Tongue (tissue), 2 donors: ENCODE data around the gene TENM4. TPM values are rescaled to one million over a fixed set of nuclear protein-coding genes. Genes with fewer than 3 reads are reported as not detected.

Experiments used
- DNase-seq: peaks from one replicate; pipeline ENCODE4 v3.0.0-alpha.2; 2015
- total RNA-seq: library from RNA; depleted of rRNA; stranded (reverse); fragments of >200 nt; gene quantifications from one replicate; pipeline ENCODE4 v1.2.3, GENCODE V29; 2014

The TENM4 gene
- total RNA-seq, 1 donor from 2014 or later = 63.7 TPM

DNA sequence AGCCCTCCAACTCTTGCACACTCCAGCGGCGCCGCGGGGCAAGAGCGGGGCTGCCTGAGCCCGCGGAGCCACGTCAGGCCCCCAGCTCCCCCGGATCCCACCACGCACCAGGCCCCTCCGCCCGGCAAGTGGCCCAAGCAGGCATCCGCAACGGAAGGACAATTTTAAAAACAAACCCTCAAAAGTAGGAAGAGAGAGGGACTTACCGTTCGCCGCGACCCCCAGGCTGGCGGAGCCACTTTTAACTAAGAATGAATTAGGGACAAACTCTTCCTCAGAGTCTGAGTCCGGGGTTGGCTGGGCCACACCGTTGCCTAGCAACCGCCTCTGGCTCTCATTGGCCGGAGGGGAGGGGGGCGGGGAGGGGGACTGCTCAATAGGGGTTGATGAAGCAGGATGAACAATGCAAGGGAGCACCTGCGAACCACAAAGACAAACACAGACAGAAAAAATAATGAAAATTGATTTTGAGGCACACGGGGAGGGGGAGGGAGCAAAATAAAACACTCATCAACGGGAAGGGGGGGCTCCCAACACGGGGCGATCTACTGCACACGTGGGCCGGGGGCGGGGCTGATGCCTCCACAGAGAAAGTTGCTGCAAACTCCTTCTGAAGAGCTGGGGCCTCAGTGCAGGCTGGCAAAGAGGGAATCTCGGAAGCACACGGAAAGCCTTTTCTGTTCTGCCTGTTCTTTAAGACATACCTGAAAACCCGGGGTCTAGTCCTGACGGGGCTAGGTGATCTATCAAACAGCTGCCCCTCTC is 478.7 kb downstream of the TENM4 start:
- peak; percentile 85 for DNase-seq

DNA sequence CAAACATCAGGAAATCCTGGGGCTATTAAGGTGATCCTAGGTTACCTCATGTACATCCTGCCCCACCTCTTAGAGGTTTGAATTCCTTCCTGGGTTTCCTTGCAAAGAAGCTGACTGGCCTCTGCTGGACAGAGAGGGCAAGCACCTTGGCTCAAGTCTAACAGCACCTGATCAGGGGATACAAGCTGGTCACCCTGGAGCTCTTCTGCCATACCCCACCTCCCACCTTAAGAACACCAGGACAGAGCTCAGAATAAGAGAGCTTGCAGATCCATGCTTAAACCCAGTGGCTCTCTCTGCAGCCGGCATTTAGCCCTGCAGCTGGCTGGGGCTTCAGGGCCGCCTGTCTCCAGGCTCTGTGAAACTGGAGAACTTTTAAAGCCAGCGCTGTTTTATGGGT is 479.6 kb downstream of the TENM4 start:
- peak; percentile 50 for DNase-seq

DNA sequence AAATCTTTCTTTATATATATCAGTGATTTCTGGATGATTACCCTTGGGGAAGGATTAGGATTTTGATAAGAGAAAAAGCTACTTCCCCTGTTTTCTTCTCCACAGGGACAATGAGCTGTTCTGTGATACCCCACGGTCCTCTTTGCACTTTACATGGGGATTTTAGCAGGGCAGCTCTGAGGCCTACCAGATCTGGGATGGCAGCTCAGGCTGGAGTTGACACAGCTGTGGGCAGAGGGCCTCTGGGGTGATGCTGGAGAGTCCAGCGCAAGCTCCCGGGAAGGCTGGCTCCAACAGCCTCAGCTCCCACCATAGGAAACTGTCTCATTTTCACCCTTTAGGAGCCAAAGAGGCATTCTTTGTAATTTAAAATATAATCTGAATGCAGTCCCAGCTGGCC is 482.4 kb downstream of the TENM4 start:
- DNase-seq = no peak

DNA sequence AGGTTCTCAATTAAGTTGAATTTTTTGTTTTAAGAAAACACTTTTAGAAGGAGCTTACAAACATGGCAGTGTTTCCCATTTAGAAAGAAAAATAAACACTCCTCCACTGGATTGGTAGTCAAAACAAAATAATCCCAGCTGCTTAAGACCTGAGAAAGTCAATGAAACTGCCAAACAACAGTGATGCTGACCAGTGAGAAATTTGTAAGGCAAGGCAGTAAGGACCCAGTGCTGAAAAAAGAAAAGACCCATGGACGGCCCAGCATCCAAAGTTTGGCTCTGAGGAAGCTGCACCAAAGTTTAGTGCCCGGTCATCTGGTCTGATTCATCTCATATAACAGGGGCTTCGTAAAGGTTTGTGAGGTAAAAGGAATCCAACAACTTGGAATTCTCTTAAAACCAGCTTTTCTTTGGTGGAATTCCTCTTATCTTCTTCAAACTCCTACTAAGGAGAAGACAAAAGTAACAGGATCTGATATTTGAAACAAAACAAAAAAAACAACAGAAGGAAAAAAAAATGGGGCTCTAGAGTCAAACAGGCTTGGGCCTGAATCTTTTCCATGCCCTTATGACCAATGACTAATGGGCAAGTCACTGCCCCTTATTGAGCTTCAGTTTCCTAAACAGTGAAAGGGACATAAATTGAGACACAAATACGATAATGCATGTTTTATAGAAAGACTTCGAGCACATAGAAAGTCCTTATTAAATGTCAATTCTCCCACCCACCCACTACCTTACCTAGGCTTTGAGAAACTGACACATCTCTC is 483.2 kb downstream of the TENM4 start:
- DNase-seq = no peak

DNA sequence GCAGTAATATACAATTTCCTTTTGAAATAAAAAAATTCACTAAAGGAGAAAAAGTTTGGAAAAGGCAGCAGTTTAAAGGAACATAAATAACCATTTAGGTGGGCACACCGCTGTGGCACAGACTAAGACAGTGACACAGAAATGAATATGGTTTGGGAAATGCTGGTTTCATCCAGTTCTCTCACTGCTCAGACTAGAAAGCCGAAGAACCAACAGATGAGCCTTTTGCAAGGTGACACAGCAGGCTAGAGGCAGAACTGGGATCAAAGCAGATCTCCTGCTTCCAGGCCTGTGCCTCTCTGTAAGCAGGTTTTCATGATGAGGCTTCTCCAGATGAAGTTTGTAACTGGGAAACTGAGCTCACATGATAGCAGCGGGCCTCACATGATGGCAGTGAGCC is 486.1 kb downstream of the TENM4 start:
- no peak for DNase-seq

DNA sequence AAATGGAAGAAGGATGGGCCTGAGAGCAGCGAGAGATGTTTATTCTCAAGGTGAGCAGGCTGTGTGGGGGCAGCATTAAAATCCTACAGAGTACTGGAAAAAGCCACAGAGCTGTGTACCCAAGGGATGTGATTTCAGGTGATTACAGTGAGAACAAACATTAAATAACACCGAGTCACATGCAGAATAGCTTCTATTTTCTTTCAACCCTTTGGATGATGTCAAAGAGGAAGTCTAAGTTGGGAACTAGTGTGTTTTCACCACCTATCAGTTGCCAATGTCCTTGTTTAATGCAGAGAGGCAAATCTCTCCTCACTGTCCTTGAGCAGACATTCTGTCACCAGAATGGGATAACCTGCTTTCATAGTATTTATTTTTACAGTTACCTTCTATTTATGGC is 486.6 kb downstream of the TENM4 start:
- no peak for DNase-seq

DNA sequence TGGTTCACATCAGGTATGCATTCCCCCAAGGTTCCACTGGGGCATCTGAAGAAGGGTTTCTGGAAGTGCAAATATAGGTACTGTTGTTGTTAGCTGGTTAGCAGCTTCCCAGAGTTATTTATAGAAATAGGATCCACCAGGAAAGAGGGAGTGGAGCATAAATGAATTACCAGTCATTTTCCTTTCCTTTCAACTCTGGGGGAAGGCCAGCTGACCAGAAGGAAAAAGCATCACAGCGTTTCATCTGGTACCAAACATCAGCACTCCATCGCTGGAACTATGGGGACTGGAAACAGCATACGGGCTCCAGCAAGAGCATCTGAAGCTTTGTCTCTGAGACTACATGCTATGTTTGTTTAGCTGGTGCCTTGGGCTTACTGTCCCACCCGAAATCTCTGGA is 487.9 kb downstream of the TENM4 start:
- DNase-seq = peak; percentile 54

DNA sequence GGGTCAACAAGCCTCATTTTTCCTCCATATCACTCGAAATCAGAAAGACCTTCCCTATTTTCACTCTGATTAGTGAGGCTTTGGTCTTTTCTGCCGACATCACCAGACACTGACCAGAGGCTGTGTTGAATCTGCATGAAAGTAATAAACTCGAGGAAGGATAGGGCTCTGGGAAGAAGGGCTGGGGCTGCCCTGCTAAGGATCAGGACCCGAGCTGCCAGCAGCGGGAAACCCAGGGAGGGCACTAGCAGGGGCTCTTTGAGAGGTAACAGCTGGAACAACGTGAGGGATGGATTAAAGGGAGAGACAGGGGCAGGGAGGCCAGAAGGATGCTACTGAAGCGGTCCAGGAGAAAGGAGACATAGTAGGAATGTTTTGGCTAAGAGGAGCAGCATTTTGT is 488.7 kb downstream of the TENM4 start:
- DNase-seq = no peak

DNA sequence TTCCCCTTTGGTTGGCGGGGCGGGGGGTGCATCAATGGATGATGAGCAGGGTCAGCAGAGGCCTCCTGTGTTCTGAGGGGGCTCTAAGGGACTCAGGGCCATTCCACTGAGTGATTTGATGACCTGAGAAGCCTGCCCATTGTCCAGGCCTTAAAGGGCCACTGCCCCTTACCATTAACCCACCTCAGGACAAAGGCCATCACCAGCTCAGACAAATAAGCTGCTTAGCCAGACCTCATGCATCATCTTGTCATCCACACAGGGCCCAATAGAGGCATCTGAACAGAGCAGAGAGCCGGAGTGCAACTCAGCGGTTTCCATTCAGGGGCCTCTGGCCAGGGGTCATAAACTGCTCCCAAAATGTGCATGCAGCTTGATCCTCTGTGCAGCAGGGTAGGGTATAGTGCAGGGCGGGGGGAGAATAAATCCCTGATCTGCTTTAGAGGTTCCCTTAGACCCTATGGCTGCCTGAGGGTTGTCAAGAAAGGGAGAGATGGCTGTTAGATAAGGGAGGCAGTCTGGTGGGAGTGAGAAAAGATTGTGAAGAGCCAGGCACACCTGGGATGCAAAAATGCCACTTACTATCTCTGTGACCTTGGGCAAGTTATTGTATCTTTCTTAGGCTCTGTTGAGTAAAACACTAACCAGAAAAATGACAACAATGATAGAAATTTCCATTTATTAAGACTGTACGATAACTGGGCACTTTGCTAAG is 490.7 kb downstream of the TENM4 start:
- no peak for DNase-seq

DNA sequence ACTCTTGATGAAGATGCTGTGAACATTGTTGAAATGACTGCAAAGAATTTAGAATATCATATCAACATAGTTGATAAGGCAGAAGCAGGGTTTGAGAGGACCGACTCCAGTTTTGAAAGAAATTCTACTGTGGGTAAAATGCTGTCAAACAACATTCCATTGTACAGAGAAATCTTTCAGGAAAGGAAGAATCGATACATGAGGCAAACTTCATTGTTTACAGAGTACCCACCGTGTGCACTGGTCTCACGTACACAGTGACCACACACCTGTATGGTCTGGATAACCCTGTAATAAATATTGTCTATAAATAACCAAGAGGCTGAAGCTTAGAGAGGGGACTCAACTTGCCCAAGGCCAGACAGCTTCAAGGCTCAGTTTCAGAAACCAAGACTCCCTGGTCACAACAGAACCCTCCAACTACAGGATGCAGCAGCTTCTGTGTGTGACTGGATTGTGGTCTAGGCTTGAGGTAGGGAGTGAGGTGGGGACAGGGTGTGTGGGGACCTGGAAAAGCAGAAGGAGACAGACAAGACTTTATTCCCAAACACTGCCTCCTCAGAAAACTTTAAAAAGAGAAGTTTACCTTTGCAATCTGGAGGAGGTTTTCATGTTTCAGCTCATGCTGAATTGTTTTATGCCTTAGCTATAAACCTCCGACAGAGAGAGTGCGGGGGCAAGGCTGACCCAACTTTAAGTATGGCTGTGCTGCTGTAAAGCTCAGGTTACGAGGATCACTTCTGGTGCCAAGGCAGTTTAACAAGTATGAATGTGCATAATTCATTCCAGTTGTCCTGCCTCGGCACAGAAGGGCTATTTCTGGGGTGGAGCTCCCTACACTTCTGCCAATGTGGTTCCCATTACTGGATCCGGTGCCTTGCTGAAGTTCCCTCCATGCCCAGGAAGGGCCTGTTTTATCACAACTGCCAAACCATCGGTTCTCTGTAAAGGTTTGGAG is 493.6 kb downstream of the TENM4 start:
- DNase-seq = peak; percentile 83

DNA sequence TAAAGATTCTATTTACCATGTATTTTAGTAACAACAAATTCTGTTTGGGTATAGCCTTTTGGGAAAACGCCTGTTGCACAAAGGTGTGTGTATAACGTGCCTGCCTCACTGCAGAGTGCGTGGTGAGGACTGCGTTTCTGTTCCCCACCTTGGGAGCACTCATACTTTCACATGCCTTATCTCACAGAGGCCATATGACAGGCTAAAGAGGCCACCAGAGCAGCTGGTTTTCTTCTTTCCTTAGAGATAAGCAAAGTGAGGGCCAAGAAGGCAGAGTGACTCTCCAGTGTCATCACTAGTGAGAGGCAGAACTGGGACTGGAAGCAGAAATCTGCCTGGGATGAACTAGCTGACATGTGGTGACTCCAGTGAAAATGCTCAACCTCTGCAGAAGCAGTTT is 497.0 kb downstream of the TENM4 start:
- DNase-seq = no peak

DNA sequence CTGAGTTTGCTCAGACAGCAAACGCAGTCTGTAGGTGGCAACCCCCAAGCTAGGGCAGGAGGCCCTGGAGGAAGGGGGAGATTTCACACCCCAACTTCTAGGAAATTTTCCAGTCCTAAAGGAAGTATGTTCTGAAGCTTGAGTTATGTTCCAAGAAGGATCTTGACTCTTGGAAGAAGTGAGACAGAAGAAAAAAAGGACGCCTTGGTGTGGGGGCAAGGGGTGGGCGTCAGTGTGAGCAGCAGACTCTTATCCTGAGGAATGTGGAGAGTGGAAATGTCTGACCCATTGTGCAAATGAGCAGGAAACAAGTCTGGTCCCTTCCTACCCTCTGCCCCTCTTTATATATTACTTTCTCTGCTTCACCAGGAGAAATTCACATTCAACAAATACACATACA is 497.7 kb downstream of the TENM4 start:
- DNase-seq = no peak

DNA sequence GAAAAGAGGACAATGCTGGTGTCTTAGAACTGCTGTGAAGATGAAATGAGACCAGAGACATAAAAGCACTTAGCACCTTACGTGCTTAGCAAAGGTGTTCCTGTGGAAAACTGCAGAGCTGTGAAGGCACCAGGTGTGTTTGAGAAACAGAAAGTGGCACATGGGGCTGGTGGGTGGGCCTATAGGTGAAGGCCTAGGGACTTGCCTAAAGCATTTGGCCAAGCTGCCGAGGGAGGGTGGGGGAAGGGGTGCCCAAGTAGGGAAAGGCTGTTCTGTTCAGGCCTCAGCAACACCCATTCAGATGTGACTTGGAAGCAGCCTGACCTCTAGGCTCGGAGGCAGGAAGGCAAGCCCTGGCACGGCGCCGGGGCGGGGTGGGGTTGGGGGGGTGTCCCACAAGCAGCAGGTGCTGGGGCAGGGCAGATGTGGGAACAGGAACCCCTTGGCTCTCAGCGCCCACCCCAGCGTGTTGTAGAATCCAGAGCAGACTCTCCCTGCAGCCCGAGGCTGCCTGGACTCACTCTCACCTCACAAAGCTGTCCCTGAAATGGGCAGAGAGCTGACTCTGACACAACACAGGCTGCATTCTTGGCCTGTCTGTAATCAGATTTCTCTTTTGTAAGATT is 499.5 kb downstream of the TENM4 start:
- DNase-seq = peak; percentile 18

DNA sequence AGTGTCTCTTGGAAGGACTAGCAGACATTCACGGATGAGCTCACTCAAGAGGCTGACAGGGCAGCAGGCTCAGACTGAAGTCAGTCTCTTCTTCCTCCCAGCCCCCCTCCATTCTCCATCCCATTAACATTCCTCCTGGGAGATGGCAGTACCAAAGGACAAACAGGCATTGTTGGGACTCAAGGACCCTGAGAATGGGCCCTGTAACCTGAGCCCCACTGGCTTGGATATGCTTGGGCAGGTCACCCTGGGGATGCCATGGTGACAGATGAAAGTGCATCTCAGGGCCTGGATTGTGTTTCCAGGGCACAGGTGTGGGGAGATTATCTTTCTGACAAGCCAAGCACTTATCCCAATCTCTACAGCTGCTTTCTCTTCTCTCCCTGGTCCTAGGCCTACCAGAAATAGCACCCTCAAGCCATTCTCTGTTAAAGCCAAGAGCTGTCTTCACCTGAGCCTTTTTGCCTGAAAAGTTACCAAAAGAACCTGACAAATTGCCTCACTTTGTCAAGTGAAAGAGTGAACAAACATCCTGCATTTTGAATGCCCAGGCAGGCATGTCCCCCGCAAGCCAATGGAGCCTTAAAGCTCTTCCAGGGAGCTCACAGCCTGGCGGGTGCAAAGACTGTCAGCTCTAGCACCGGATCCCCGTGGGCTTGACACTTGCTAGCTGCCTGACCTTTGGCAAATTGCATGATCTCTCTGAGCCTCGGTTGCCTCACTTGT is 500.2 kb downstream of the TENM4 start:
- DNase-seq = peak; percentile 78

DNA sequence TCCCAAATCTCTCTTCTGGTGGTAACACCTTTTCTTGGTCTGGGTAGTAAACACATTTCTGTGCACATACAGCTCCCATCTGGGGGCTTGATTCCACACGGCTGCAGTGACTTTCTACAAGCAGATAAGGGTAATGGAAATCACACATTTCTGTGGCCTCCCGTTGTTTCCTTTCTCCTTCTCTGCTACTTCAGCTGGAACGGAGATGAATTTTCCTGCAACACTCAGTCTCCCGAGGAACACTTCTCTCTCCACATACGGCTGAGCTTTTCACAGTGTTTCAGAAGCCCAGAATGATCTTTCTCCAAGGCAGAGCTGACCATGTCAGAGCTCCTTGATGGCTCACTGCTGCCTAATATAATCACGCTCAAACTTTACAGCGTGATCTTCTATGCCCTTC is 501.9 kb downstream of the TENM4 start:
- DNase-seq = no peak

DNA sequence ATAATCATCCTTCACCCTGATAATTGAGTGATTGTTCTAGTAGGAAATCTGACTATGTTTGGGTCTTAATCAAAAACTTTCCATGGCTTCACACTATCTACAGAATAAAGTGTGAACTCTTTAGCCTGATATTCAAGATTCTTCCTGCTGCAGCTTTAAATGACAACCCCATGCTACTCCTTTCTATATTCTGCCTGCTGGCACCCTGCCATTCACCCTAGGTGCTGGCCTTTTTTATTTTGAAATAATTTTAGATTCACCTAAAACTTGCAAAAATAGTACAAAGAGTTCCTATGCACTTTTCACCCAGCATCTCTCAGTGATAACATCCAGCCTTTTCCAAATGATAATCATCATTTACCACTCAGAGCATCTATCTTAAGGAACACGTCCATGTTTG is 502.8 kb downstream of the TENM4 start:
- DNase-seq = no peak

DNA sequence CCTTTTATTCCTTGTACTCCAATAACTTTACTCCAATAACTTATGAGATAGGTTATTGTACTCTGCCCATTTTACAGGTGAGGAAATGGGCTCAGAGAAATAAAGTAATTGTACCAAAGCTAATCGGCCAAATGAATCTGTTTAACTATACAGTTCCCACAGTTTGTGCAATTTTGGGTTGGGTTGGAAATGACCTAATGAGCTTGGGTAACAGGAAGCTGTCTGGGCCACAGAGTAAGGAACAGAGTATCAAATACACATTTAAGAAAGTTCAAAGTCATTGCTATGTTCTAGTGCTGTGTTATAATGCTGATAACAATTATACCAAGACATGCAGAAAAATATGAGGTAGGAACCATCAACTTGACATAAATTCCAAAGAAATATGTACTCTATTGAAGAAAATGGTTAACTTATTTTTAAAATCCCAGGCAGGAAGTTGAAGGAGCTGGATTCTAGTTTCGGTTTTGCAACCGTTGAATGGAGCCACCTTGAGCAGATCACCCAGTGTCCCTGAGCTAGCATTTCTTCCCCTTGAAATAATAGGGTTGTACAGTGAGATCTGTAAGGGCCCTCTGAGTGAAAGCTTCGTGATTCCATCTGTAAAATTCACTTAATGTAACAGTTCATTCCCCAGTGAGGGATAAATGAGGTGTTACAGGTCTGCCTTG is 505.3 kb downstream of the TENM4 start:
- DNase-seq = no peak

DNA sequence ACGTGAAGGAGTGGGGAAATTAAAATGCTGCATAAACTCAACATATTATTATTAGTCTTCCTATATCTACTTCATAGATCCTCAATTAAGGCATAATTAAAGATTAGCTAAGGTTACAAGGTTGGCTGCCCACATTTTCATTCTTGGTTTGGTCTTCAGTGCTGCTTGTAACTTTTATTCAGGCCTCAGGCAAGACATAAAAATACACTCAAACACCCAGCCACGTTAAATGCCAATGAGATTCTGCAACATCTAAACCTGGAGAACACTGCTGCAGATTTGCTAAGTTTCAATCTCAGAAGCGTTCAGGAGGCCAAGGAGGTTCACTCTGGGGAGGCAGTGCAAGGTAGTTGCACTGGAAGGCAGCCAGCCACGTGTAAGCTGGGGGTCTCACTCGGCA is 507.5 kb downstream of the TENM4 start:
- no peak for DNase-seq

DNA sequence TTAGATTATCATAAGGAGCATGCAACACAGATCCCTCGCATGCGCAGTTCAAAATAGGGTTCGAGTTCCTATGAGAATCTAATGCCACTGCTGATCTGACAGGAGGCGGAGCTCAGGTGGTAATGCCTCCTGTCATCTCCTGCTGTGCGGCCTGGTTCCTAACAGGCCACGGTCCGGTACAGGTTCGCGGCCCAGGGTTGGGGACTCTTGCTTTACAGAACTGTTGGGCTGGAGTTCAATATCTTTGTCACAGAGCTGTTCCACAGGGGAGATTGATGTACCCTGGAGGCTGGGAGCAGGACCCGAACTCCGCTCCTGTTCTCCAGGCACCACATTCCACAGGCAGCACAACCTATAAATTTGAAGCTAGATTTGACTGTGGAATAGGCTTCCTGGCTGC is 508.1 kb downstream of the TENM4 start:
- DNase-seq = no peak

DNA sequence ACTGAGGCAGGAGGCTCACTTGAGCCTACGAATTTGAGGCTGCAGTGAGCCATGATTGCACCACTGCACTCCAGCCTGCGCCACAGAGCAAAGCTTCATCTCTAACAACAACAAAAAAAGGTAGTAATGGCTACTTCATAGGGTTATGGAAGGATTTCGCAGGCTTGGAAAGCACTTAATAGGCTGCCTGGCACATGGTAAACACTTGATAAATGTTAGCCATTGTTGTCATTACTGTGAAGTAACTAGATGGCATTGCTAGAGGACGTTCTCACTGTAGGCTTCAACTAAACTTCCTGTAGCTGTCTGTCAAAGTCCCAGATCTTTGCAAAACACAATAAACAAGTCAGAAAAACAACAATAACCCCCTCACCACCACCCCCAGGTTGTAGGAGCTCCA is 508.9 kb downstream of the TENM4 start:
- no peak for DNase-seq
